GM12872 (cell line): Measurements from ENCODE around the gene ANP32A.

ENCODE experiments used
- TF ChIP-seq, protein P1 (sequence below): IDR thresholded peaks from 3 replicates; pipeline ENCODE4 v1.5.1; 2011; ENCODE audit warnings: low read depth, mild to moderate bottlenecking, low read length, moderate library complexity; ENCODE audit not compliant: insufficient read depth

The ANP32A gene

DNA sequence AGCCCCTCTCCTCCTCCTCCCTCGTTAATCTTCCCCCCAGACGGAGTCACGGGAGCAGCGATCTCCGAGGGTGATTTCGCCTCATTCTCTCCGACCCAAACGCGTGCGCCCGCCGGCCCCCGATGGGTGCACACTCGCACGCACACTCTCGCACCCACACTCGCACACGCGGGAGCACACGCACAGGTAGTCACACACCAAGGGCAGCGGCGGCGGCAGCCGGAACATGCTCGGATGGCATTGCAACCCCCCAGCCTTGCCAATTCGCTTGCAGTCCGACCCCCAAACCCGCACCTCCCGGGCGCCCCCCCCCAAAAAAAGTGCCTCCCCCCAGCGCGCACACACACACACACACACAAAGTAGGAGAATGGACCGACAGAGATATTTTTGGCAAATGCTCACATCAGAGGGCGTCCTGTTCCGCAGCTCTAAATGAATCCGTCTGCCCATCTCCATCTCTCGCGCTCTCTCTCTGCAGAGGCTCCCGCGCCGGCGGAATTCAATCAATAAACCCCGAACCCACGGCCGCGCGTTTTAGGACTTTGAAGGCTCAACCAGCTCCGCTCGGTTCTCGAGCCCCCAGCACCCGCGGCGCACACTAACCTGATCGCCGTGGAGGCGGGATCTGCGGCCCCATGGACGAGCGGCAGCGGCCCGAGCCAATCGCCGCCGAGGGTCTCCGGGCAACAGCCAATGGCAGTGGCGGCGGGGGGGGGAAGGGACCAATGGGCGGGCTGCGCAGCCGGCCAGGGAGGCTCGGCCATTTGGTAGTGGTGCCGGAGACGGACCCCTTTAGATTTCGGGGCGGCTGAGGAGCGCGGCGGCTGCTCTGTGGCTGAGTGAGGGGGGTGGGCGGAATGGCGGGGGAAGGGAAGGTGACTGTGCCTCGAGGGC is at the start of gene ANP32A:
ANP32A (minus strand) TSS at position 601 of the 895 bp plus-strand sequence; CDS start at position 457, 144 bp downstream.
- TF ChIP-seq, protein P1, sequence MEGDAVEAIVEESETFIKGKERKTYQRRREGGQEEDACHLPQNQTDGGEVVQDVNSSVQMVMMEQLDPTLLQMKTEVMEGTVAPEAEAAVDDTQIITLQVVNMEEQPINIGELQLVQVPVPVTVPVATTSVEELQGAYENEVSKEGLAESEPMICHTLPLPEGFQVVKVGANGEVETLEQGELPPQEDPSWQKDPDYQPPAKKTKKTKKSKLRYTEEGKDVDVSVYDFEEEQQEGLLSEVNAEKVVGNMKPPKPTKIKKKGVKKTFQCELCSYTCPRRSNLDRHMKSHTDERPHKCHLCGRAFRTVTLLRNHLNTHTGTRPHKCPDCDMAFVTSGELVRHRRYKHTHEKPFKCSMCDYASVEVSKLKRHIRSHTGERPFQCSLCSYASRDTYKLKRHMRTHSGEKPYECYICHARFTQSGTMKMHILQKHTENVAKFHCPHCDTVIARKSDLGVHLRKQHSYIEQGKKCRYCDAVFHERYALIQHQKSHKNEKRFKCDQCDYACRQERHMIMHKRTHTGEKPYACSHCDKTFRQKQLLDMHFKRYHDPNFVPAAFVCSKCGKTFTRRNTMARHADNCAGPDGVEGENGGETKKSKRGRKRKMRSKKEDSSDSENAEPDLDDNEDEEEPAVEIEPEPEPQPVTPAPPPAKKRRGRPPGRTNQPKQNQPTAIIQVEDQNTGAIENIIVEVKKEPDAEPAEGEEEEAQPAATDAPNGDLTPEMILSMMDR, result no peak

DNA sequence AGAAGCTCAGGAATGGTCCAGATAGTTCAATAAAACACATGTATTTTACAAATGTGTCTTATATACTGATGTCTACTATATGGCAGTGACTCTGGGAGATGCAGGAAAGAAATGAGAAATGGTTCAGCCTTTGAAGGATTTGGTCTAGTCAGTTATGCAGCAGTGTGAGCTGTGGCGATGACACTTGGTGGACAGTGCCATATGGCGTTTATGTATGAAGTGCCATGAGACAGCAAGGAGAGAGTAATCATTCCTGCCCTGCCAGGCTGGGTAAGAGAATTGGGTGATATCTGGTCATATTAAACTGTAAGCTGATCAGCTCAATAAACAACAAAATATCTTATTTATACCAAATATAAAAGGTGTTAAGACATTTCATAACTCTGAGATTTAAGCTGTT is 47.6 kb upstream of the ANP32A start:
- TF ChIP-seq, protein P1, result no peak

DNA sequence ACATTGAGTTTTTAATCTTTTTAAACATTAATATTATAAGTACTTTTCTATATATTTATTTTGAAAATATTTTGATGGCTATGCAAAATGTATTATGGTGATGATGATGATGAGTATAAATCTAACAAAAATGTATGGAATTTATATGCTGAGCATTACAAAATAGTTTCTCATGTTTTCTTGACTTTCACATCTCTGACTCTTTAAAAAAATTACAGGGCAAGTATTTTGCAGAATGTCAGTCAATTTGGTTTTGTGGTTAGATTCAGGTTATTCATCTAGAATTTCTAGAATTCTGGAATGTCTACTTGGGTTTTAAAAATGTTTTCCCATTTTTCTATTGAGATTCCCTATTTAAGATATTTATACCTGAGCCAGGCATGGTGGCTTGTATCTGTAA is 41.7 kb upstream of the ANP32A start:
- TF ChIP-seq, protein P1, result no peak

DNA sequence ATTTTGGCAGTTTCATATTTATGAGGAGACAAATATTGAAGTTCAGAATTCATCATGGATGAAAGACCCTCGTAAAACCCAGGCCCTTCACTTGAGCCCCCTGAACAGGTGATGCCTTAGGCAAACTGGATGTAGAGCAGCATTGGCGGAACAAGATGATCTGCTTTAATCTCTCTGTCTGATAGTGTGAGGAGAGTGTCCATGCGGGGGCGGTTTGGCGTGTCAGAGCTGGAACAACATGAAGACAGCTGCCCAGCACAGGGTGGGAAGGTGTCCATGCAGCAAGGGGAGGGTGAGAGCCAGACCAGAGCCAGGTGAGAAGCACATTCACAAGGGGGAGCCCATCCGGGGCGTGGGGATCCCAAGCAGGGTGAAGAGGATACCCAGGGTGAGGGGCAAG is 31.8 kb upstream of the ANP32A start:
- TF ChIP-seq, protein P1, result no peak

DNA sequence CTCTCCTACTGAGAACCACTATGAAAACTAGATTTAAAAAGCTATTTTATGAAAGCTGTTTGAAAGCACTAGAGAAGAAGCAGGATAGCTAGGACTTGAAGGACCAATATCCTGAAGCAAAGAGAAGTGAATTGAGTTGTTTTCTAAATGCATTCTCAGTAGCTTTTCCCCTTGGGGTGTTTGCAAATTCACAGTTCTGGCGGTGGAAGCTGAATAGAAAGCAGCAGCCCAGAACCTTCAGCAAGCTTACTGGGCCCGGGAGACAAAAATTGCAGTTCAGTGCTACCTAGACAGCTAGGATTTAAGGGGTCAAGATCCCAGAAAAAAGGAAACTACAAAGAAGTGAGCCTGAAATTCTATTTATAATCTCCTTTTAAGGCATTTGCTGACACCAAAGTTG is 31.3 kb upstream of the ANP32A start:
- TF ChIP-seq, protein P1, result no peak

DNA sequence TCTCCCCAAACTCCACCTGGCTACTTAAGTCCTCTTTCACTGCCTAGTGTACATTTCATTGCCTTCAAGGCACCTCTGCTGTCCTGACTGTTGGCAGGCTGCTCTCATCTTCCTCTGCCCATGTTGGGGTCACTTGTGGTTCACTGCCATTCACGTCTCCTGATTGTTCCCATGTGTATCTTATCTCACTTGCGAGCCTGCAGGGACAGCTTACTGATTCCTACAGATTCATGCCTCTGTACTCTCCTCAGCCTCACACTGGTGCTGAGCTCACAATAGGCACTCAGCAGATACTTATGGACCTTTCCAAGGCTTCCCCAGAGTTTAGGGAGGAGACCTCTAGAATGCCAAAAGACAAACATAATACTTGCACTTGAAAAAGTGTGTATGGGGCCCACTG is 28.8 kb upstream of the ANP32A start:
- TF ChIP-seq, protein P1, result no peak

DNA sequence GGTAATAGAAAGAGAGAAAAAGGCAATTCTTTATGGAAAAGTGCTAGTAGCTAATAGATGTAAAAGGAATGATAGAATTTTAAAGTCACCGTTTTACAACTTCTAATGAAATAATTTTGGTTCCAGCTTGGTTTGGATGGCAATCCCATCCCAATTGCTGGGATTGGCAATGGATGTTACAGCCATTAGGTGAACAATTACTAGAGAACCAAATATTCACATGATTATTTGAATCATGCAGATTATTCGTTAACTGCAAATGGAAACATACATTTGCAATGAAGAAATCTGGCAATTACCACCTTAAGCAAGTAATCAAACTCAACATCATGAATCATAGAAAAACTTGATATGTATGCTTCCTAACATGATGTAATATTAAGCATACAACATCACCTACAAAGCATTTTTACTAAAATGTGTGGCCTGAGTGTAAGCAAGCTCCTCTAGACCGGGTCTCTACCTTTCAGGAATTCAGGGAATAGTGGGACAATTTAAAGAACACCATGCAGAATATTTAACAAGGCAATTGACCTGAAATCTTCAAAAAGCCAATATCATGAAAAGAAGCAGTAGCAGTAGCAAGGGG is 26.2 kb upstream of the ANP32A start:
- TF ChIP-seq, protein P1, result no peak
